ENCODE data around the gene TRAK1. TPM values are rescaled to one million over a fixed set of nuclear protein-coding genes. Genes with fewer than 3 reads are reported as not detected.

Gene TRAK1
- total and polyA plus RNA-seq, 2 donors (not counting 1 experiment from before 2014, with no cell fraction given): 71.3 to 129 TPM

DNA sequence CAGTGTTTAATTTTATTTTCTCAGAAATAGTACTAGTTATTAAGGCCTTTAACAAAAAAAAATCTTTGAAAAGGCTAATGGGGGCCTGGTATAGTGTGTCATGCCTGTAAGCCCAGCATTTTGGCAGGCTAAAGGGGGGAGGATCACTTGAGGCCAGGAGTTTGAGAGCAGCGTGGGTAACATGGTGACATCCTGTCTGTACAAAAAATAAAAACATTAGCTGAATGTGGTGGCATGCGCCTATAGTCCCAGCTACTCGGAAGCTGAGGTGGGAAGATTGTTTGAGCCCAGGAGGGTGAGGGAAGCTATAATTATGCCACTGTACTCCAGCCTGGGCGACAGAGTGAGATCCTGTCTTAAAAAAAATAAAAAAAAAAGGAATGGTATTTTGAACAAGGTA is 61.9 kb downstream of the TRAK1 start:
- peaks cover 5 to 8% of the 10 kb centered on the region in 2 experiments for H3K36me3 ChIP-seq (replicated peaks in 1 of 2; ENCODE audit: control extremely low read depth in 1 of 2, control insufficient read depth in 1 of 2, extremely low read depth in 1 of 2, insufficient read depth in 2 of 2, low read length in 1 of 2)
- no peak overlapping the region for H3K4me3 ChIP-seq (ENCODE audit: control extremely low read depth in 1 of 5, extremely low read depth in 1 of 5, insufficient read depth in 1 of 5, low read depth in 2 of 5, low read length in 4 of 5)
- POLR2A ChIA-PET: no interaction called here
- no peak overlapping the region for H2AFZ ChIP-seq (ENCODE audit: insufficient read depth, low read depth, low read length, poor library complexity, severe bottlenecking)
- peaks cover 99% of the 10 kb centered on the region for H3K79me2 ChIP-seq (ENCODE audit: control insufficient read depth, insufficient read depth, low read length)
- intact Hi-C loops (cut with micrococcal nuclease): no loop called here
- ATAC-seq (ENCODE audit: low read depth): no peak
- H4K20me1 ChIP-seq (ENCODE audit: control insufficient read depth, insufficient read depth, low read length, poor library complexity, severe bottlenecking): peaks cover 97% of the 10 kb centered on the region
- 84% methylated on average over 3 of the region's 4 CpGs for WGBS (ENCODE audit: insufficient coverage)
- H3K27ac ChIP-seq (ENCODE audit: low read length in 2 of 2): no peak overlapping the region
- H3K9me3 Mint-ChIP-seq (ENCODE audit: insufficient read depth): no peaks in the 10 kb centered on the region
- H3K9ac ChIP-seq (ENCODE audit: low read length): no peak overlapping the region
- H3K27me3 Mint-ChIP-seq: no peaks in the 10 kb centered on the region
- DNase-seq: no peak
- no peak overlapping the region for H3K27ac Mint-ChIP-seq
- peaks cover 60% of the 10 kb centered on the region for H3K4me1 Mint-ChIP-seq
- TF ChIP-seq EZH2 (IDR thresholded peaks at IDR 0.05; ENCODE audit: borderline replicate concordance, insufficient read depth, low read depth, low read length, poor library complexity, severe bottlenecking): no peak
- no peak for TF ChIP-seq CTCF (IDR thresholded peaks at IDR 0.05)
- no peaks in the 10 kb centered on the region for H3K27me3 ChIP-seq (replicated peaks in 1 of 4; ENCODE audit: control extremely low read depth in 1 of 4, control insufficient read depth in 3 of 4, insufficient read depth in 4 of 4, low read length in 3 of 4)
- no peak overlapping the region for H3K4me3 Mint-ChIP-seq
- H3K4me1 ChIP-seq (ENCODE audit: control insufficient read depth in 2 of 2, insufficient read depth in 2 of 2, low read length in 2 of 2): peaks cover 16 to 21% of the 10 kb centered on the region in 2 donors
- no peaks in the 10 kb centered on the region for H3K9me3 ChIP-seq (ENCODE audit: control extremely low read depth in 1 of 3, control insufficient read depth in 2 of 3, insufficient read depth in 1 of 3, low read length in 2 of 3)
- CTCF ChIA-PET: interaction anchor here (0.9 kb wide), 1 partner anchor 258 kb away, joined by 4 read pairs; no protein-coding TSS in a partner anchor
- no peak overlapping the region for H3K4me2 ChIP-seq (replicated peaks; ENCODE audit: low read depth, low read length, poor library complexity, severe bottlenecking)

DNA sequence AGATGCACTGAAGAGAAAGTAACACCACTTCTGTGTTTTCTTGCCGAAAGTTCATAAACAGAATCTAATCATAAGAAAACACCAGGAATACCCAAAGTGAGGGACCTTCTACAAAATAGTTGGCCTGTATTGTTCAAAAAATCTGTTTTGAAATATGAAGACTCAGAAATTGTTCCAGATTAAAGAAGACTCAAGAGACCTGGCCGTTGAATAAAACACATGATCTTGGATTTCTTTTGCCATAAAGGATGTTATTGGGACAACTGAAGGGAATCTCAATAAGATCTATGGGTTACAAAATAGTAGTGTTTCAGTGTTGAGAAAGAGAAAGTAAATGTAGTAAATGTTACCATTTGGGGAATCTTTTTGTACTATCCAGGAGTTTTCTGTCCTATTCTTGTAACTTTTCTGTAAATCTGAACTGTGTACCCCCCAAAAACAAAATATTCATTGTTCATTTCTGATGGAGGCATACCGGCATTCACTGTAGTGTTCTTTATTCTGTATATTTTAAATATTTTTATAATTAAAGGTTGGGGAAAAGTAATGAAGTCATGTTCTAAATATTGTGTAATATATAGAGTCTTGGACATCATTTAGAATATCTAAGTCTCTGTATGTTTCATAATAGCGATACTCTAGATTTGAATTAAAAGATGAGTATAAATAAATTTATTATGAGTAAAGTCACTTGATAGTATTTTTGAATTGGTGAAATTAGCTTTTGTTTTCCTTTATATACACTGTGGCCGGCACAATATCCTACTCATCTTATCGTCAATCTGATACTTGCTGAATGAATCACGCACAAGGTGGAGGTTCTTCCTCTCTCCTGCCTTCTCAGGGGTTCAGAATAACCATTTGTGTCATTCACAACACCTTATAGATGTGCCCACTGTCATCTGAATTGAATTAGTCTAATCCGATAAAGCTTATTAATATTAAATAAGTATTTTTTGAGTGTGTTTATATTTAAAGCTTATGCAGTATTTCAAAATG is 66.7 kb downstream of the TRAK1 start:
- Histone ChIP-seq H3K79me2 (ENCODE audit: control insufficient read depth, insufficient read depth, low read length) (peaks cover 96% of the 10 kb centered on the region), H3K27me3 (replicated peaks in 1 of 4; ENCODE audit: control extremely low read depth in 1 of 4, control insufficient read depth in 3 of 4, insufficient read depth in 4 of 4, low read length in 3 of 4) (no peaks in the 10 kb centered on the region), H2AFZ (ENCODE audit: insufficient read depth, low read depth, low read length, poor library complexity, severe bottlenecking) (no peak overlapping the region), H3K4me3 (ENCODE audit: control extremely low read depth in 1 of 5, extremely low read depth in 1 of 5, insufficient read depth in 1 of 5, low read depth in 2 of 5, low read length in 4 of 5) (no peak overlapping the region), H3K27ac (ENCODE audit: low read length in 2 of 2) (no peak overlapping the region), H3K4me2 (replicated peaks; ENCODE audit: low read depth, low read length, poor library complexity, severe bottlenecking) (no peak overlapping the region), H3K9ac (ENCODE audit: low read length) (no peak overlapping the region), H3K36me3 (replicated peaks in 1 of 2; ENCODE audit: control extremely low read depth in 1 of 2, control insufficient read depth in 1 of 2, extremely low read depth in 1 of 2, insufficient read depth in 2 of 2, low read length in 1 of 2) (peaks cover 0 to 7% of the 10 kb centered on the region in 2 experiments), H3K4me1 (ENCODE audit: control insufficient read depth in 2 of 2, insufficient read depth in 2 of 2, low read length in 2 of 2) (peaks cover 19 to 25% of the 10 kb centered on the region in 2 donors), H3K9me3 (ENCODE audit: control extremely low read depth in 1 of 3, control insufficient read depth in 2 of 3, insufficient read depth in 1 of 3, low read length in 2 of 3) (no peaks in the 10 kb centered on the region), H4K20me1 (ENCODE audit: control insufficient read depth, insufficient read depth, low read length, poor library complexity, severe bottlenecking) (peaks cover 88% of the 10 kb centered on the region)
- 84% methylated on average over 3 of the region's 8 CpGs for WGBS (ENCODE audit: insufficient coverage)
- POLR2A ChIA-PET: no interaction called here
- Mint-ChIP-seq H3K27ac (no peak overlapping the region), H3K27me3 (no peaks in the 10 kb centered on the region), H3K4me1 (peaks cover 60% of the 10 kb centered on the region), H3K4me3 (no peak overlapping the region), H3K9me3 (ENCODE audit: insufficient read depth) (no peaks in the 10 kb centered on the region)
- ATAC-seq (ENCODE audit: low read depth) (no peak), DNase-seq (no peak)
- CTCF ChIA-PET: interaction anchor here (0.7 to 1.1 kb wide), 2 partner anchors 34 to 800 kb away, joined by 3 to 5 read pairs; no protein-coding TSS in a partner anchor
- intact Hi-C loops (cut with micrococcal nuclease): no loop called here
- TF ChIP-seq CTCF (IDR thresholded peaks at IDR 0.05): no peak
- no peak for TF ChIP-seq EZH2 (IDR thresholded peaks at IDR 0.05; ENCODE audit: borderline replicate concordance, insufficient read depth, low read depth, low read length, poor library complexity, severe bottlenecking)

Data from B cell (primary cell).